ENCODE data around the gene CRACR2B. TPM values are rescaled to one million over a fixed set of nuclear protein-coding genes. Genes with fewer than 3 reads are reported as not detected.

Gene CRACR2B
- total and polyA plus RNA-seq, 3 experiments from 2014 or later: 2.4 to 3.6 TPM; not detected in 1

GRCh38 chr11:842370-843002, 14.8 kb downstream of the CRACR2B start, which contains the start of the genes POLR2L and TSPAN4:
TSS of gene POLR2L (minus strand) at chr11:842529. CDS start at chr11:842508, 21 bp downstream.
TSS of gene TSPAN4 (plus strand) at chr11:842852. CDS start at chr11:850305, 7,453 bp downstream.
- Histone ChIP-seq H3K27me3 (ENCODE audit: insufficient read depth, low read length, poor library complexity, severe bottlenecking) (no peaks in the 10 kb centered on the region), H3K27ac (ENCODE audit: low read depth, low read length) (peak within 1 kb of the TSS; percentile 74), H3K36me3 (ENCODE audit: insufficient read depth, low read length) (no peaks in the 10 kb centered on the region), H3K4me1 (ENCODE audit: insufficient read depth, low read length) (peaks cover 29% of the 10 kb centered on the region), H3K9me3 (ENCODE audit: low read length) (no peaks in the 10 kb centered on the region), H3K4me3 (ENCODE audit: low read length) (peak within 1 kb of the TSS; percentile 74)
- H3K27ac Mint-ChIP-seq: peak within 1 kb of the TSS; percentile 21 to 84 (median 68)
- H3K4me1 Mint-ChIP-seq: peaks cover 15 to 33% (median 15%) of the 10 kb centered on the region in 3 donors
- peak; percentile 79 to 90 (median 82) for DNase-seq
- POLR2A ChIA-PET: interaction anchor here (0.6 to 1.7 kb wide), 5 partner anchors 9 to 33 kb away, joined by 3 to 16 read pairs (median 6); partner anchors contain the start of genes PNPLA2 and RPLP2
- peaks cover 0 to 33% (median 0%) of the 10 kb centered on the region in 3 donors for H3K36me3 Mint-ChIP-seq
- CTCF ChIA-PET: interaction anchor here (0.8 to 2.2 kb wide), 5 partner anchors 8 to 323 kb away, joined by 3 to 7 read pairs (median 3); partner anchors contain the start of gene CD151
- H3K27me3 Mint-ChIP-seq: peaks cover 3 to 4% of the 10 kb centered on the region in 2 donors
- no peaks in the 10 kb centered on the region for H3K9me3 Mint-ChIP-seq
- H3K4me3 Mint-ChIP-seq: peak within 1 kb of the TSS; percentile 84 to 91 (median 86)

GRCh38 chr11:843086-843734, 15.5 kb downstream of the CRACR2B start:
- H3K36me3 Mint-ChIP-seq: peaks cover 0 to 28% (median 0%) of the 10 kb centered on the region in 3 donors

GRCh38 chr11:843818-844692, 16.3 kb downstream of the CRACR2B start:
- DNase-seq: no peak
- Mint-ChIP-seq H3K27me3 (peaks cover 5 to 8% of the 10 kb centered on the region in 2 donors), H3K27ac (peak overlapping the region in 2 of 8 donors; percentile 47 to 81), H3K4me1 (peaks cover 15 to 37% (median 19%) of the 10 kb centered on the region in 3 donors), H3K9me3 (no peaks in the 10 kb centered on the region), H3K4me3 (peak overlapping the region; percentile 66 to 91 (median 71)), H3K36me3 (peaks cover 0 to 20% (median 0%) of the 10 kb centered on the region in 3 donors)
- Histone ChIP-seq H3K27ac (ENCODE audit: low read depth, low read length) (peak overlapping the region; percentile 74), H3K4me1 (ENCODE audit: insufficient read depth, low read length) (peaks cover 36% of the 10 kb centered on the region), H3K9me3 (ENCODE audit: low read length) (no peaks in the 10 kb centered on the region), H3K27me3 (ENCODE audit: insufficient read depth, low read length, poor library complexity, severe bottlenecking) (peaks cover 8% of the 10 kb centered on the region), H3K36me3 (ENCODE audit: insufficient read depth, low read length) (no peaks in the 10 kb centered on the region), H3K4me3 (ENCODE audit: low read length) (no peak overlapping the region)
- ChIA-PET CTCF (interaction anchor here (1.9 to 5.4 kb wide), 3 partner anchors 11 to 209 kb away, joined by 6 to 48 read pairs (median 7); partner anchors contain the start of gene CD151), POLR2A (interaction anchor here (0.6 to 1.7 kb wide), 3 partner anchors 25 to 125 kb away, joined by 7 to 16 read pairs (median 8); partner anchors contain the start of genes PNPLA2 and RPLP2)

More at GRCh38 chr11:843086-843734, 15.5 kb downstream of the CRACR2B start:
- H3K4me1 ChIP-seq (ENCODE audit: insufficient read depth, low read length): peaks cover 29% of the 10 kb centered on the region
- no peaks in the 10 kb centered on the region for H3K9me3 Mint-ChIP-seq
- H3K9me3 ChIP-seq (ENCODE audit: low read length): no peaks in the 10 kb centered on the region
- ChIA-PET CTCF (interaction anchor here (0.8 to 2.2 kb wide), 5 partner anchors 9 to 324 kb away, joined by 3 to 7 read pairs (median 3); partner anchors contain the start of gene CD151), POLR2A (interaction anchor here (0.6 to 1.7 kb wide), 8 partner anchors 9 to 209 kb away, joined by 3 to 16 read pairs (median 6); partner anchors contain the start of genes PNPLA2 and RPLP2)
- H3K4me1 Mint-ChIP-seq: peaks cover 15 to 29% (median 15%) of the 10 kb centered on the region in 3 donors
- peak overlapping the region in 4 of 8 donors; percentile 40 to 81 (median 60) for H3K27ac Mint-ChIP-seq
- DNase-seq: no peak
- peaks cover 3 to 4% of the 10 kb centered on the region in 2 donors for H3K27me3 Mint-ChIP-seq
- peak overlapping the region; percentile 66 to 91 (median 71) for H3K4me3 Mint-ChIP-seq
- H3K4me3 ChIP-seq (ENCODE audit: low read length): peak overlapping the region; percentile 74
- no peaks in the 10 kb centered on the region for H3K36me3 ChIP-seq (ENCODE audit: insufficient read depth, low read length)
- peak overlapping the region; percentile 74 for H3K27ac ChIP-seq (ENCODE audit: low read depth, low read length)
- H3K27me3 ChIP-seq (ENCODE audit: insufficient read depth, low read length, poor library complexity, severe bottlenecking): no peaks in the 10 kb centered on the region

GRCh38 chr11:844693-845644, 17.2 kb downstream of the CRACR2B start:
- Histone ChIP-seq H3K9me3 (ENCODE audit: low read length) (no peaks in the 10 kb centered on the region), H3K27me3 (ENCODE audit: insufficient read depth, low read length, poor library complexity, severe bottlenecking) (peaks cover 8% of the 10 kb centered on the region), H3K4me3 (ENCODE audit: low read length) (no peak overlapping the region), H3K36me3 (ENCODE audit: insufficient read depth, low read length) (no peaks in the 10 kb centered on the region), H3K27ac (ENCODE audit: low read depth, low read length) (no peak overlapping the region), H3K4me1 (ENCODE audit: insufficient read depth, low read length) (peaks cover 38% of the 10 kb centered on the region)
- ChIA-PET POLR2A (no interaction called here), CTCF (interaction anchor here (5.4 kb wide), 1 partner anchor 208 kb away, joined by 48 read pairs; no protein-coding TSS in a partner anchor)
- peaks cover 5 to 8% of the 10 kb centered on the region in 2 donors for H3K27me3 Mint-ChIP-seq
- no peaks in the 10 kb centered on the region for H3K9me3 Mint-ChIP-seq
- peak in 1 of 5 donors; percentile 38 for DNase-seq
- peaks cover 15 to 40% (median 19%) of the 10 kb centered on the region in 3 donors for H3K4me1 Mint-ChIP-seq
- peaks cover 0 to 12% (median 0%) of the 10 kb centered on the region in 3 donors for H3K36me3 Mint-ChIP-seq
- H3K4me3 Mint-ChIP-seq: peak overlapping the region in 2 of 7 donors; percentile 16 to 48
- H3K27ac Mint-ChIP-seq: peak overlapping the region in 1 of 8 donors; percentile 17

- peaks cover 32% of the 10 kb centered on the region for H3K4me1 ChIP-seq (ENCODE audit: insufficient read depth, low read length)
- H3K27me3 ChIP-seq (ENCODE audit: insufficient read depth, low read length, poor library complexity, severe bottlenecking): peaks cover 8% of the 10 kb centered on the region
- H3K27ac ChIP-seq (ENCODE audit: low read depth, low read length): no peak overlapping the region
- Mint-ChIP-seq H3K36me3 (peaks cover 0 to 3% (median 0%) of the 10 kb centered on the region in 3 donors), H3K27me3 (peaks cover 5 to 8% of the 10 kb centered on the region in 2 donors), H3K9me3 (no peaks in the 10 kb centered on the region), H3K4me1 (peaks cover 5 to 30% (median 10%) of the 10 kb centered on the region in 3 donors), H3K4me3 (peak overlapping the region in 1 of 7 donors; percentile 60), H3K27ac (no peak overlapping the region)
- H3K36me3 ChIP-seq (ENCODE audit: insufficient read depth, low read length): no peaks in the 10 kb centered on the region
- DNase-seq: no peak
- H3K9me3 ChIP-seq (ENCODE audit: low read length): no peaks in the 10 kb centered on the region
- ChIA-PET CTCF (interaction anchor here (0.8 to 5.4 kb wide), 2 partner anchors 15 to 207 kb away, joined by 3 to 48 read pairs; no protein-coding TSS in a partner anchor), POLR2A (no interaction called here)
- H3K4me3 ChIP-seq (ENCODE audit: low read length): no peak overlapping the region
These were observed 18.3 kb downstream of the CRACR2B start for GRCh38 chr11:845872-846495.

GRCh38 chr11:846496-847098, 18.9 kb downstream of the CRACR2B start:
- CTCF ChIA-PET: interaction anchor here (0.8 to 5.4 kb wide), 4 partner anchors 15 to 206 kb away, joined by 3 to 48 read pairs (median 4); no protein-coding TSS in a partner anchor
- no peaks in the 10 kb centered on the region for H3K9me3 ChIP-seq (ENCODE audit: low read length)

More at GRCh38 chr11:846496-847098, 18.9 kb downstream of the CRACR2B start:
- peak overlapping the region in 1 of 7 donors; percentile 60 for H3K4me3 Mint-ChIP-seq
- H3K27me3 ChIP-seq (ENCODE audit: insufficient read depth, low read length, poor library complexity, severe bottlenecking): peaks cover 8% of the 10 kb centered on the region
- H3K4me1 Mint-ChIP-seq: peaks cover 0 to 24% (median 7%) of the 10 kb centered on the region in 3 donors
- POLR2A ChIA-PET: interaction anchor here (0.7 kb wide), 1 partner anchor 27 kb away, joined by 3 read pairs; the partner anchor contains the start of gene PNPLA2
- no peak for DNase-seq
- H3K4me3 ChIP-seq (ENCODE audit: low read length): no peak overlapping the region
- peaks cover 26% of the 10 kb centered on the region for H3K4me1 ChIP-seq (ENCODE audit: insufficient read depth, low read length)
- peaks cover 5 to 8% of the 10 kb centered on the region in 2 donors for H3K27me3 Mint-ChIP-seq
- peaks cover 0 to 3% (median 0%) of the 10 kb centered on the region in 3 donors for H3K36me3 Mint-ChIP-seq
- H3K9me3 Mint-ChIP-seq: no peaks in the 10 kb centered on the region
- H3K27ac ChIP-seq (ENCODE audit: low read depth, low read length): no peak overlapping the region
- H3K27ac Mint-ChIP-seq: no peak overlapping the region
- H3K36me3 ChIP-seq (ENCODE audit: insufficient read depth, low read length): no peaks in the 10 kb centered on the region
